Right atrium auricular region (tissue), 2 donors: ENCODE results near the gene ZNF473. TPM values are rescaled to one million over a fixed set of nuclear protein-coding genes. Genes with fewer than 3 reads are reported as not detected.
"Not testable (repeated sequence)": the region's sequence is repeated elsewhere in the genome, so short reads cannot be mapped to it uniquely, and the experiment has no call there.

Experiments
- DNase-seq: peaks from one replicate; pipeline ENCODE4 v3.0.0-alpha.2; 2019; ENCODE audit warnings: low spot score
- H3K27ac ChIP-seq, 2 donors: fragments of 200-600 bp; sonication (generic); 1 replicate in 1 of 2; 2 replicates in 1 of 2; pipeline ENCODE4 v1.5.1; 2016 to 2019
- H3K27me3 ChIP-seq, 2 donors: fragments of 200-600 bp; sonication (generic); one replicate each; pipeline versions ENCODE4 v1.5.1 to v1.6.0; 2017 to 2019
- H3K36me3 ChIP-seq: fragments of 200-600 bp; sonication (generic); one replicate; pipeline ENCODE4 v1.5.1; 2016
- H3K4me1 ChIP-seq, 2 donors: fragments of 200-600 bp; sonication (generic); one replicate each; pipeline versions ENCODE4 v1.5.1 to v1.6.0; 2017 to 2019
- H3K4me3 ChIP-seq, 2 donors: fragments of 200-600 bp; sonication (generic); 1 replicate in 1 of 2; 2 replicates in 1 of 2; pipeline ENCODE4 v1.5.1; 2017 to 2019; ENCODE audit warnings: mild to moderate bottlenecking in 1 of 2, moderate library complexity in 1 of 2
- H3K9me3 ChIP-seq, 2 donors: fragments of 200-600 bp; sonication (generic); one replicate each; pipeline ENCODE4 v1.5.1; 2019
- total RNA-seq, 2 donors: library from RNA; depleted of rRNA; stranded (reverse); fragments of >200 nt; gene quantifications; one replicate each; pipeline ENCODE4 v1.1.0, GENCODE V29; 2016

ZNF473 gene
- total RNA-seq, 2 donors from 2014 or later, result 2.3 to 4.2 TPM

DNA sequence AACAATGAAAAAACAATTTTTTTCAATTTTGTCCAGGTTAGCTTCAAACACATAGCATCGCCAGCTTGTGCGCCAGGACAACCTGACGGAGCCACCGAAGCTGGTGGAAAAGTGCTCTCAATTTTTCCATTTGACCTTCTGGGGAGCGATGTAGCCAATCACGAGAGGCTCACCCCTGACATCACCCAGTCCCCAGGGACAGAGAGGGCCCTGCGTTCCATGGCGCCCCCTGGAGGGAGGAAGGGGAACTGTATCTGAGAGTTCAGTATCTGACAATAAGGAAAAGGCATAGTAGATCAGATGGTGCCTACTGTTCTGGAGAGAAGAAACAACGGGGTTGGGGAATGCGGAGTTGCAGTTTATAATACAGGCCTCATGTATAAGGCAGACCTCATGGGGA, 64.9 kb downstream of the ZNF473 start:
- not testable (repeated sequence) for H3K4me1 ChIP-seq, H3K9me3 ChIP-seq, H3K4me3 ChIP-seq, H3K27me3 ChIP-seq, H3K36me3 ChIP-seq, H3K27ac ChIP-seq, DNase-seq

DNA sequence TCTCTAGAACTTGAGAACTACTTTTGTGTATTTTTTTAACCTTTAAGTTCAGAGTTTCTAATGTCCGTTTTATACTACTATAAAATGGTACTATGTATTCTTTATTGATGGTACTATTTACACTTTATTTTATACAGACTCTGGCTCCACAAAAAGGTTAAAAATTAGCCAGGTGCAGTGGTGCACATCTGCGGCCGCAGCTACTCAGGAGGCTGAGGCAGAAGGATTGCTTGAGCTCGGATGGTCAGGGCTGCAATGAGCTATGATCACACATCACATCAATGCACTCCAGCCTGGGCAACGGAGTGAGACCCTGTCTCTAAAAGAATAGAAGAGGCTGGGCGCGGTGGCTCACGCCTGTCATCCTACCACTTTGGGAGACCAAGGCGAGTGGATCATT, 66.0 kb downstream of the ZNF473 start:
- not testable (repeated sequence) for H3K4me3 ChIP-seq, DNase-seq, H3K4me1 ChIP-seq, H3K27me3 ChIP-seq, H3K9me3 ChIP-seq, H3K27ac ChIP-seq, H3K36me3 ChIP-seq

DNA sequence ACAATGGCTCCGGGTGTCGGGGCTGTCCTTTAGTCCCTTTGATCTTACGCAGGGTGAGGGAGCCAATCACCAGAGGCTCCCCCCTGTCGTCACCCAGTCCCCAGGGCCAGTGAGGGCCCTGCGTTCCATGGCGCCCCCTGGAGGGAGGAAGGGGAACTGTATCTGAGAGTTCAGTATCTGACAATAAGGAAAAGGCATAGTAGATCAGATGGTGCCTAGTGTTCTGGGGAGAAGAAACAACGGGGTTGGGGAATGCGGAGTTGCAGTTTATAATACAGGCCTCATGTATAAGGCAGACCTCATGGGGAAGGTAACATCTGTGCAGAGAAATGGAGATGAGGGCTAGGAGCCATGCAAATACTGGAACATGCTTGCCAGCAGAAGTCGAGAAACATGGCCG, 66.8 kb downstream of the ZNF473 start:
- H3K27me3 ChIP-seq, H3K4me1 ChIP-seq, H3K4me3 ChIP-seq, H3K27ac ChIP-seq, DNase-seq, H3K9me3 ChIP-seq, H3K36me3 ChIP-seq: not testable (repeated sequence)

DNA sequence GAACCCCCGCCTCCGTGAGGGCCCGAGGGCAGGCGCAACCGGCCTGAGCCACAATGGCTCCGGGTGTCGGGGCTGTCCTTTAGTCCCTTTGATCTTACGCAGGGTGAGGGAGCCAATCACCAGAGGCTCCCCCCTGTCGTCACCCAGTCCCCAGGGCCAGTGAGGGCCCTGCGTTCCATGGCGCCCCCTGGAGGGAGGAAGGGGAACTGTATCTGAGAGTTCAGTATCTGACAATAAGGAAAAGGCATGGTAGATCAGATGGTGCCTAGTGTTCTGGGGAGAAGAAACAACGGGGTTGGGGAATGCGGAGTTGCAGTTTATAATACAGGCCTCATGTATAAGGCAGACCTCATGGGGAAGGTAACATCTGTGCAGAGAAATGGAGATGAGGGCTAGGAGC, 72.1 kb downstream of the ZNF473 start:
- not testable (repeated sequence) for H3K9me3 ChIP-seq, DNase-seq, H3K4me3 ChIP-seq, H3K27ac ChIP-seq, H3K36me3 ChIP-seq, H3K4me1 ChIP-seq, H3K27me3 ChIP-seq

DNA sequence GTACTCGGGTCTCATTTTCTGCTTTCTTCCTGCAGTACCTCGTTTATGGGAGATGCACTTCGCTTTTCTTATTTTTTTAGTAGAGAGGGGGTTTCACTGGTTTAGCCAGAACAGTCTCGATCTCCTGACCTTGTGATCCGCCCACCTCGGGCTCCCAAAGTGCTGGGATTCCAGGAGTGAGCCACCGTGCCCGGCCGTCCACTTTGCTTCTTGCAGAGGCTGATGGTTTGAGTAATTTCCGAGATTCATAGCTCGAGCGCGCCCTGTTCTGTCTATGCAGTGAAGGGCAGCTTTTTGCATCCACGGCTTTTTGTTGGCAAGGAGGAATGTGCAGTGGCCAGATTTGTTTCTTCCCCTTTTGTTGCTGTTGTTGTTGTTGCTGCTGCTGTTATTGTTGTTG, 73.1 kb downstream of the ZNF473 start:
- peak; percentile 62 for DNase-seq
- not testable (repeated sequence) for H3K4me1 ChIP-seq, H3K27me3 ChIP-seq

DNA sequence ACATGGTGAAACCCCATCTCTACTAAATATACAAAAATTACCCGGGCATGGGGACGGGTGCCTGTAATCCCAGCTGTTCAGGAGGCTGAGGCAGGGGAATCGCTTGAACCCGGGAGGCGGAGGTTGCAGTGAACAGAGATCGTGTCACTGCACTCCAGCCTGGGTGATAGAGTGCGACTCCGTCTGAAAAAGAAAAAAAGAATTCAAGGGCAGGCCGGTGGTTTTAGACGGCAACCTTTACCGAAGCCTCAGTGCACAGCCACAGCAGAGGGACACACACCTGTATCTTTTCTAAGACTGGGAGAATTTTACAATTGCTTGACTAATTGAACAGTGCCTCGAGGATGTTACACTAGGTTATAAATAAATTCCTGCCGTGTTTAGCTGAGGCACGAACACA, 73.9 kb downstream of the ZNF473 start:
- H3K4me1 ChIP-seq, H3K36me3 ChIP-seq, H3K27ac ChIP-seq, DNase-seq, H3K27me3 ChIP-seq, H3K4me3 ChIP-seq, H3K9me3 ChIP-seq: not testable (repeated sequence)

More for the DNA sequence above, 73.1 kb downstream of the ZNF473 start:
- H3K36me3 ChIP-seq, H3K9me3 ChIP-seq, H3K4me3 ChIP-seq, H3K27ac ChIP-seq: not testable (repeated sequence)

DNA sequence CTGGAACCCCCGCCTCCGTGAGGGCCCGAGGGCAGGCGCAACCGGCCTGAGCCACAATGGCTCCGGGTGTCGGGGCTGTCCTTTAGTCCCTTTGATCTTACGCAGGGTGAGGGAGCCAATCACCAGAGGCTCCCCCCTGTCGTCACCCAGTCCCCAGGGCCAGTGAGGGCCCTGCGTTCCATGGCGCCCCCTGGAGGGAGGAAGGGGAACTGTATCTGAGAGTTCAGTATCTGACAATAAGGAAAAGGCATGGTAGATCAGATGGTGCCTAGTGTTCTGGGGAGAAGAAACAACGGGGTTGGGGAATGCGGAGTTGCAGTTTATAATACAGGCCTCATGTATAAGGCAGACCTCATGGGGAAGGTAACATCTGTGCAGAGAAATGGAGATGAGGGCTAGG, 75.1 kb downstream of the ZNF473 start:
- H3K27me3 ChIP-seq, H3K27ac ChIP-seq, DNase-seq, H3K4me1 ChIP-seq, H3K9me3 ChIP-seq, H3K4me3 ChIP-seq, H3K36me3 ChIP-seq: not testable (repeated sequence)

Other genes starting within 250 kb of the ZNF473 start
- 10 to 100 TPM; 18.5 to 22.5 TPM for gene FUZ, start 212.7 kb upstream of the ZNF473 start, total RNA-seq
- 10 to 100 TPM; 31.1 to 54.0 TPM for gene MED25, start 207.7 kb upstream of the ZNF473 start, total RNA-seq
- 10 to 100 TPM; 64.6 to 81.0 TPM for gene PTOV1, start 174.8 kb upstream of the ZNF473 start, total RNA-seq
- 10 to 100 TPM; 29.2 to 32.5 TPM for gene PNKP, start 158.4 kb upstream of the ZNF473 start, total RNA-seq
- 10 to 100 TPM; 20.6 to 25.8 TPM for gene AKT1S1, start 148.7 kb upstream of the ZNF473 start, total RNA-seq
- gene TBC1D17, start 148.3 kb upstream of the ZNF473 start, total RNA-seq, result 10 to 100 TPM; 20.4 to 27.5 TPM
- gene IL4I1, start 129.1 kb upstream of the ZNF473 start, total RNA-seq, result under 1 TPM in 1 of 2 donors, not detected in 1; 0.43 TPM
- gene ATF5, start 96.8 kb upstream of the ZNF473 start, total RNA-seq, result 1 to 10 TPM; 3.8 to 5.9 TPM
- gene NUP62, start 96.5 kb upstream of the ZNF473 start, total RNA-seq, result 10 to 100 TPM; 23.5 to 32.6 TPM
- 1 to 10 TPM in 1 of 2 donors, under 1 TPM in 1; 0.19 to 2.2 TPM for gene SIGLEC11, start 64.8 kb upstream of the ZNF473 start, total RNA-seq
- gene VRK3, start 633 bp upstream of the ZNF473 start, total RNA-seq, result 10 to 100 TPM; 20.5 to 25.5 TPM
- not detected for gene IZUMO2, start 137.3 kb downstream of the ZNF473 start, total RNA-seq
- gene MYH14, start 177.6 kb downstream of the ZNF473 start, total RNA-seq, result 10 to 100 TPM; 40.9 to 44.5 TPM